OCI-LY3 (cell line): ENCODE data around the gene ZNF407.

ENCODE experiments used
- H2AFZ ChIP-seq: fragments of 200-600, 300-600 bp; shearing (Covaris generic); 2 replicates; pipeline ENCODE4 v1.6.0; 2014; ENCODE audit warnings: antibody characterized with exemption, low read depth, low read length
- H3K27ac ChIP-seq: fragments of 200-600, 300-600 bp; sonication (generic); 2 replicates; pipeline ENCODE4 v1.5.1; 2014; ENCODE audit warnings: mild to moderate bottlenecking, low read length, moderate library complexity, mixed read lengths
- H3K27me3 ChIP-seq: fragments of 200-600, 300-600 bp; sonication (generic); 2 replicates; pipeline ENCODE4 v1.6.1; 2014; ENCODE audit warnings: low read depth, low read length, mixed read lengths
- H3K36me3 ChIP-seq: fragments of 200-600, 300-600 bp; sonication (generic); replicated peaks from 2 replicates; pipeline ENCODE3; 2014; ENCODE audit warnings: low read depth, low read length, mixed read lengths
- H3K4me1 ChIP-seq: fragments of 300-600, 200-600 bp; sonication (generic); 2 replicates; pipeline ENCODE4 v1.6.1; 2014; ENCODE audit warnings: low read length, mixed read lengths
- H3K4me2 ChIP-seq: fragments of 200-600, 300-600 bp; sonication (generic); 2 replicates; pipeline ENCODE4 v1.6.1; 2014; ENCODE audit warnings: low read length, mixed read lengths
- H3K4me3 ChIP-seq: fragments of 300-600, 200-600 bp; sonication (generic); 2 replicates; pipeline ENCODE4 v1.5.1; 2014; ENCODE audit warnings: antibody characterized with exemption, mild to moderate bottlenecking, low read length, moderate library complexity
- H3K79me2 ChIP-seq: fragments of 300-600, 200-600 bp; shearing (Covaris generic); 2 replicates; pipeline ENCODE4 v1.6.1; 2014; ENCODE audit warnings: mild to moderate bottlenecking, low read length, mixed read lengths
- H3K9ac ChIP-seq: fragments of 300-600, 200-600 bp; shearing (Covaris generic); 2 replicates; pipeline ENCODE4 v1.6.0; 2014; ENCODE audit warnings: mild to moderate bottlenecking, low read length, moderate library complexity
- H3K9me3 ChIP-seq: fragments of 200-600, 300-600 bp; shearing (Covaris generic); 2 replicates; pipeline ENCODE4 v1.6.1; 2014; ENCODE audit warnings: low read length, mixed read lengths; ENCODE audit not compliant: insufficient read depth
- H4K20me1 ChIP-seq: fragments of 200-600, 300-600 bp; sonication (generic); 2 replicates; pipeline ENCODE4 v1.6.1; 2016; ENCODE audit warnings: low read length, mixed read lengths; ENCODE audit not compliant: insufficient read depth
- EZH2phosphoT487 ChIP-seq: fragments of 200-600 bp; shearing (Covaris generic); IDR thresholded peaks from 2 replicates; pipeline ENCODE4 v1.6.1; 2018; ENCODE audit warnings: antibody characterized with exemption, mixed run types, low read depth
- TF ChIP-seq, protein P1 (sequence below): fragments of 200-600, 300-600 bp; sonication (generic); IDR thresholded peaks from 2 replicates; pipeline ENCODE4 v1.5.1; 2014; ENCODE audit warnings: antibody characterized with exemption, low read length, low read depth

Gene ZNF407

DNA sequence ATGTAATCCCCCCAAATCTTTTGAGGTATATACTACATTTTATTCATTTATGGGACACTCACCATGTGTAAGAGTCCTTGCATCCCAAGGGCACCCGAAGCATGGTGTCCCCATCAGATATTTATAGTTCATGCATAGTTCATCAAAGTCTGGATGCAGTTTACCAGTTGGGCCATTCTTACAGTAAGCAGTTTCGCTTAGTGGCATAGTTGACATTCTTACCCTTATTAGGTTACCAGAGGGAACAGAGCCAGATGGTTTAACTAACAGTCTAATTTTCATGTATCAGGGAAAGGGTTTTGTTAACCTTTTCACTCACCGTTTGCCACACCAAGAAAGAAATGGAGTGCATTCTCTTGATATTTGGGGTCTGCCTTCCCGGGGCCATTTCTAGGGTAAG lies 7.1 kb downstream of the ZNF407 start:
- no peak overlapping the region for H2AFZ ChIP-seq
- peaks cover 6% of the 10 kb centered on the region; the same call in 1 of the 2 replicates for H4K20me1 ChIP-seq
- H3K4me3 ChIP-seq = no peak overlapping the region
- H3K4me1 ChIP-seq = no peaks in the 10 kb centered on the region
- H3K27me3 ChIP-seq = no peaks in the 10 kb centered on the region
- TF ChIP-seq, protein P1, sequence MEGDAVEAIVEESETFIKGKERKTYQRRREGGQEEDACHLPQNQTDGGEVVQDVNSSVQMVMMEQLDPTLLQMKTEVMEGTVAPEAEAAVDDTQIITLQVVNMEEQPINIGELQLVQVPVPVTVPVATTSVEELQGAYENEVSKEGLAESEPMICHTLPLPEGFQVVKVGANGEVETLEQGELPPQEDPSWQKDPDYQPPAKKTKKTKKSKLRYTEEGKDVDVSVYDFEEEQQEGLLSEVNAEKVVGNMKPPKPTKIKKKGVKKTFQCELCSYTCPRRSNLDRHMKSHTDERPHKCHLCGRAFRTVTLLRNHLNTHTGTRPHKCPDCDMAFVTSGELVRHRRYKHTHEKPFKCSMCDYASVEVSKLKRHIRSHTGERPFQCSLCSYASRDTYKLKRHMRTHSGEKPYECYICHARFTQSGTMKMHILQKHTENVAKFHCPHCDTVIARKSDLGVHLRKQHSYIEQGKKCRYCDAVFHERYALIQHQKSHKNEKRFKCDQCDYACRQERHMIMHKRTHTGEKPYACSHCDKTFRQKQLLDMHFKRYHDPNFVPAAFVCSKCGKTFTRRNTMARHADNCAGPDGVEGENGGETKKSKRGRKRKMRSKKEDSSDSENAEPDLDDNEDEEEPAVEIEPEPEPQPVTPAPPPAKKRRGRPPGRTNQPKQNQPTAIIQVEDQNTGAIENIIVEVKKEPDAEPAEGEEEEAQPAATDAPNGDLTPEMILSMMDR = no peak
- no peak for TF ChIP-seq EZH2phosphoT487
- no peaks in the 10 kb centered on the region for H3K36me3 ChIP-seq
- H3K27ac ChIP-seq = no peak overlapping the region
- no peaks in the 10 kb centered on the region for H3K9me3 ChIP-seq
- no peak overlapping the region for H3K4me2 ChIP-seq
- no peak overlapping the region for H3K9ac ChIP-seq
- H3K79me2 ChIP-seq = peaks cover 56% of the 10 kb centered on the region

DNA sequence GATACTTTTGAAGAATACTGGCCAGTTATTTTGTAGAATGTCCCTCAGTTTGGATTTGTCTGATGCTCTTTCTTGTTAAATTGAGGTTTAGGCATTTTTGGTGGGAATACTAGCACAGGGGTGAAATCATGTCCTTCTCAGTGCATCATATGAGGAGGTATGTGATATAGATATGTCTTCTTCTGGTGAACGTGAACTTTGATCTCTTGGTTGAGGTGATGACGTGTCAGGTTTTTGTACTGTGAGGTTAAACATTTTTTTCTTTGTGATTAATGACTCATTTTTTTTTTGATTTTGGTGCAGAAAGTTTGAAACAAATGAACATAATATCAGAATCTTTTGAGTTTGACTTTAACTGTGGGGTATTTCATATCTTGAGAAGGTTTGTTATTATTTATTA lies 11.0 kb downstream of the ZNF407 start:
- Histone ChIP-seq H3K79me2 (peaks cover 36% of the 10 kb centered on the region), H3K4me3 (no peak overlapping the region), H4K20me1 (peaks cover 13% of the 10 kb centered on the region; the same call in 1 of the 2 replicates), H3K9ac (no peak overlapping the region), H3K27ac (no peak overlapping the region), H2AFZ (no peak overlapping the region), H3K36me3 (no peaks in the 10 kb centered on the region), H3K27me3 (no peaks in the 10 kb centered on the region), H3K9me3 (no peaks in the 10 kb centered on the region), H3K4me1 (peaks cover 8% of the 10 kb centered on the region), H3K4me2 (no peak overlapping the region)
- no peak for TF ChIP-seq EZH2phosphoT487
- TF ChIP-seq, protein P1 = no peak

GRCh38 chr18:74609535-74609934 lies 11.9 kb downstream of the ZNF407 start:
- no peak overlapping the region for H3K4me2 ChIP-seq
- peaks cover 11% of the 10 kb centered on the region for H3K4me1 ChIP-seq
- no peaks in the 10 kb centered on the region for H3K36me3 ChIP-seq
- H3K9me3 ChIP-seq = no peaks in the 10 kb centered on the region
- no peak overlapping the region for H3K27ac ChIP-seq
- no peak overlapping the region for H3K9ac ChIP-seq
- no peak for TF ChIP-seq EZH2phosphoT487
- TF ChIP-seq, protein P1 = no peak
- H2AFZ ChIP-seq = no peak overlapping the region
- H3K4me3 ChIP-seq = no peak overlapping the region
- peaks cover 9% of the 10 kb centered on the region; the same call in 1 of the 2 replicates for H4K20me1 ChIP-seq
- H3K27me3 ChIP-seq = no peaks in the 10 kb centered on the region
- peaks cover 29% of the 10 kb centered on the region for H3K79me2 ChIP-seq

- peaks cover 27% of the 10 kb centered on the region for H3K79me2 ChIP-seq
- no peak overlapping the region for H2AFZ ChIP-seq
- H3K9ac ChIP-seq = no peak overlapping the region
- H3K36me3 ChIP-seq = no peaks in the 10 kb centered on the region
- no peaks in the 10 kb centered on the region for H3K9me3 ChIP-seq
- no peak overlapping the region for H3K4me3 ChIP-seq
- H3K27ac ChIP-seq = no peak overlapping the region
- H3K4me2 ChIP-seq = no peak overlapping the region
- H3K27me3 ChIP-seq = no peaks in the 10 kb centered on the region
- H3K4me1 ChIP-seq = peaks cover 11% of the 10 kb centered on the region
- H4K20me1 ChIP-seq = peaks cover 9% of the 10 kb centered on the region; the same call in 1 of the 2 replicates
- no peak for TF ChIP-seq EZH2phosphoT487
- TF ChIP-seq, protein P1 = no peak
Measured at GRCh38 chr18:74610051-74610615, 12.5 kb downstream of the ZNF407 start.
